ENCODE data around the gene ZNF646. TPM values are rescaled to one million over a fixed set of nuclear protein-coding genes. Genes with fewer than 3 reads are reported as not detected.

Gene ZNF646
- total and polyA plus RNA-seq, 2 of the 13 experiments (the other 11 are each of a cell fraction or from before 2014, with no cell fraction given) = 3.4 to 10.9 TPM

GRCh38 chr16:31032736-31033708 lies 41.2 kb upstream of the ZNF646 start, which contains the start of gene STX4 (continued):
- TF ChIP-seq FOXA1 (IDR thresholded peaks at IDR 0.05) (no peak), FOXA1 (CRISPR knock-in tag; IDR thresholded peaks at IDR 0.05) (0 out of 2 replicates have a peak, but pooled peaks have one; percentile 12), ARNT2 (CRISPR knock-in tag; IDR thresholded peaks at IDR 0.05; ENCODE audit: low read depth) (peak; percentile 97), KLF15 (CRISPR knock-in tag; IDR thresholded peaks at IDR 0.05; ENCODE audit: borderline replicate concordance) (0 out of 2 replicates have a peak, but pooled peaks have one; percentile 53), ESRRA (CRISPR knock-in tag; IDR thresholded peaks at IDR 0.05; ENCODE audit: low read depth) (peak; percentile 79), USF2 (IDR thresholded peaks at IDR 0.05; ENCODE audit: low read depth, low read length) (peak; percentile 98), USF2 (CRISPR knock-in tag; IDR thresholded peaks at IDR 0.05; ENCODE audit: borderline replicate concordance) (peak; percentile 97), MBNL3 (CRISPR knock-in tag; conservative IDR thresholded peaks at IDR 0.05) (no peak), NONO (IDR thresholded peaks at IDR 0.05) (no peak), NONO (CRISPR knock-in tag; conservative IDR thresholded peaks at IDR 0.05) (peak; percentile 77; the same call in 1 of the 2 replicates), RBM39 (IDR thresholded peaks at IDR 0.05; ENCODE audit: low read depth, low read length, poor library complexity, severe bottlenecking) (peak; percentile 29), SRY (CRISPR knock-in tag; IDR thresholded peaks at IDR 0.05) (peak; percentile 68; the same call in 1 of the 2 replicates), MEIS2 (CRISPR knock-in tag; IDR thresholded peaks at IDR 0.05) (peak; percentile 68; the same call in 1 of the 2 replicates), NRL (CRISPR knock-in tag; IDR thresholded peaks at IDR 0.05; ENCODE audit: borderline replicate concordance) (peak; percentile 71; the same call in 1 of the 2 replicates), KLF13 (CRISPR knock-in tag; IDR thresholded peaks at IDR 0.05) (peak; percentile 72; the same call in 1 of the 2 replicates), POLR2AphosphoS5 (IDR thresholded peaks at IDR 0.05; ENCODE audit: low read depth, low read length) (peak; percentile 58), TRIM24 (CRISPR knock-in tag; IDR thresholded peaks at IDR 0.05) (no peak), GLI4 (CRISPR knock-in tag; IDR thresholded peaks at IDR 0.05; ENCODE audit: borderline replicate concordance) (peak; percentile 98; the same call in 1 of the 2 replicates), JUND (CRISPR knock-in tag; IDR thresholded peaks at IDR 0.05) (peak; percentile 91), NFKBIZ (CRISPR knock-in tag; IDR thresholded peaks at IDR 0.05) (peak; percentile 82; the same call in 1 of the 2 replicates), FIP1L1 (IDR thresholded peaks at IDR 0.05; ENCODE audit: borderline replicate concordance, insufficient read depth, low read depth, low read length) (0 out of 2 replicates have a peak, but pooled peaks have one; percentile 30), ZMYM3 (CRISPR knock-in tag; IDR thresholded peaks at IDR 0.05) (peak; percentile 61), HNF1B (CRISPR knock-in tag; IDR thresholded peaks at IDR 0.05) (peak; percentile 93), ZNF326 (CRISPR knock-in tag; IDR thresholded peaks at IDR 0.05; ENCODE audit: borderline replicate concordance) (no peak), SIX1 (CRISPR knock-in tag; IDR thresholded peaks at IDR 0.05; ENCODE audit: borderline replicate concordance) (peak; percentile 62; the same call in 1 of the 2 replicates)
